ENCODE data around the gene RCSD1.

Gene RCSD1, protein sequence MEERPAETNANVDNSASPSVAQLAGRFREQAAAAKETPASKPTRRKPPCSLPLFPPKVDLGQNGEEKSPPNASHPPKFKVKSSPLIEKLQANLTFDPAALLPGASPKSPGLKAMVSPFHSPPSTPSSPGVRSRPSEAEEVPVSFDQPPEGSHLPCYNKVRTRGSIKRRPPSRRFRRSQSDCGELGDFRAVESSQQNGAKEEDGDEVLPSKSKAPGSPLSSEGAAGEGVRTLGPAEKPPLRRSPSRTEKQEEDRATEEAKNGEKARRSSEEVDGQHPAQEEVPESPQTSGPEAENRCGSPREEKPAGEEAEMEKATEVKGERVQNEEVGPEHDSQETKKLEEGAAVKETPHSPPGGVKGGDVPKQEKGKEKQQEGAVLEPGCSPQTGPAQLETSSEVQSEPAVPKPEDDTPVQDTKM

DNA sequence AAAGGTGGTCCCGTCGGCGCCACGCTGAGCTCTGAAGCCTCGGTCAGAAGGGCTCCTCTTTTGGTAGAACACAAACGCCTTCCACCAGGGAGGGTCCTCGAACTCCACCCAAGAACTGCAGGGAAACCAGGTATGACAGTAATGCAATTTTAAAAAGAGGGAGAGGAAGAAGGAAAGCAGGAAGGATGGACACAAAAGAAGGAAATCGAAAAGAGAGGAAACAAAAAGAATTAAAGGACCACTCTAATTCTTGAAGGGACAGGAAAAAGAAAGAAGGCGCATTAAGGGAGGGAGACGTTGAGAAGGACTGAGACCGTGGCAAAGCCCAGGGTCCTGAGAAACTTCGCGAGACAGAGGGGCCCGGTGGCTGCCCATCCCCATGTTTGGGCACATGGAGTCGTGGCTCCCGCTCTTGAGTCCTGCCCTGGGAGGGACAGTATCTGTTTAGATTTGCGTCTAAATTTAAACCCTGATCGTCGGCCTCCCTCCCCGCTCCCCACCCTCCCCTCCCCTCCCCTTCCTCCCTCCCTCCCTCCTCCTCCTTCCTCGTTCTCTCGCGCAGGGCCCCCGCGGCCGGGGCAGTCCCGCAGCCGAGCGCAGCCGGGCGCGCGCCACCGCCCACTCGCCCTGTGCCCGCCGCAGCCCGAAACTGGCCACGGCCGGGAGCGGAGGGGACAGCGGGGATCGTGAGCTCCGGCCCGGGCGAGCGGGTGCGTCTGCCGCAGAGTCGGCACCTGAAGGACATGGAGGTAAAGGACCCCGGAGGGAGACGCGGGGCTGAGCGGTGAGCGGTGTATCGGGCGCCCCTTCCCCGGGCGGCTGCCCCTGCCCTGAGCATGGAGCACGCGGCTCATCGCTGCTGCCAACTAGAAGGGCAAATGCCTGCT lies at the start of gene RCSD1:
Gene RCSD1 (plus strand): TSS at position 552 of the 887 bp plus-strand sequence. CDS start 192 bp downstream, at position 744.
- Histone ChIP-seq H3K4me3 (ENCODE audit: low read depth, low read length) (peak within 1 kb of the TSS; percentile 65), H3K36me3 (replicated peaks) (no peaks in the 10 kb centered on the region), H3K27me3 (replicated peaks) (peaks cover 3% of the 10 kb centered on the region), H3K27ac (no peak within 1 kb of the TSS)
- TF ChIP-seq, protein P1, sequence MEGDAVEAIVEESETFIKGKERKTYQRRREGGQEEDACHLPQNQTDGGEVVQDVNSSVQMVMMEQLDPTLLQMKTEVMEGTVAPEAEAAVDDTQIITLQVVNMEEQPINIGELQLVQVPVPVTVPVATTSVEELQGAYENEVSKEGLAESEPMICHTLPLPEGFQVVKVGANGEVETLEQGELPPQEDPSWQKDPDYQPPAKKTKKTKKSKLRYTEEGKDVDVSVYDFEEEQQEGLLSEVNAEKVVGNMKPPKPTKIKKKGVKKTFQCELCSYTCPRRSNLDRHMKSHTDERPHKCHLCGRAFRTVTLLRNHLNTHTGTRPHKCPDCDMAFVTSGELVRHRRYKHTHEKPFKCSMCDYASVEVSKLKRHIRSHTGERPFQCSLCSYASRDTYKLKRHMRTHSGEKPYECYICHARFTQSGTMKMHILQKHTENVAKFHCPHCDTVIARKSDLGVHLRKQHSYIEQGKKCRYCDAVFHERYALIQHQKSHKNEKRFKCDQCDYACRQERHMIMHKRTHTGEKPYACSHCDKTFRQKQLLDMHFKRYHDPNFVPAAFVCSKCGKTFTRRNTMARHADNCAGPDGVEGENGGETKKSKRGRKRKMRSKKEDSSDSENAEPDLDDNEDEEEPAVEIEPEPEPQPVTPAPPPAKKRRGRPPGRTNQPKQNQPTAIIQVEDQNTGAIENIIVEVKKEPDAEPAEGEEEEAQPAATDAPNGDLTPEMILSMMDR (IDR thresholded peaks at IDR 0.05; ENCODE audit: low read depth, low read length, missing control alignments): no peak
- in situ Hi-C loops (cut with HindIII; ENCODE audit: low pct_ligation_motif_present, low sequenced_read_pairs): no loop called here
- DNase-seq: no peak

DNA sequence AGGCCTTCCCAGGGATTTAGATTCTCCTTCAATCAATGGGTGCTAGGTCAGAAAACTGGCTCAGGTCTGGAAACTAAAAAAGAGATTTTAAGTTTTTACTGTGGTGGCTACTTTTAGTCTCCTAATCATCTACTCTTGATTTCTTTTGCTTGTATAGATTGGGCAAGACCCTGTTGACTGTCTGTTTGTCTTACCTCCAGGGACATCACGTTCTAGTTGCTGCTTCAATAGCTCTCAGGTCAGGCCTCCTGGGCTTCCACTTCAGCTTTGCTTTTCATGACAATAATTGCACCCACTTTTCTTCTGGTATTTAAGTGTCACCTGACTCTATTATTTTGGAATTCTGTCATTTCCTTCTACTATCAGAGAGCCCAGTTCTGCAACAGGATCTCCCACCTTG lies 48.0 kb upstream of the RCSD1 start:
- in situ Hi-C loops (cut with HindIII; ENCODE audit: low pct_ligation_motif_present, low sequenced_read_pairs): no loop called here
- H3K27ac ChIP-seq: no peak overlapping the region
- H3K27me3 ChIP-seq (replicated peaks): no peaks in the 10 kb centered on the region
- H3K4me3 ChIP-seq (ENCODE audit: low read depth, low read length): no peak overlapping the region
- TF ChIP-seq, protein P1 (IDR thresholded peaks at IDR 0.05; ENCODE audit: low read depth, low read length, missing control alignments): no peak
- no peaks in the 10 kb centered on the region for H3K36me3 ChIP-seq (replicated peaks)
- DNase-seq: no peak

DNA sequence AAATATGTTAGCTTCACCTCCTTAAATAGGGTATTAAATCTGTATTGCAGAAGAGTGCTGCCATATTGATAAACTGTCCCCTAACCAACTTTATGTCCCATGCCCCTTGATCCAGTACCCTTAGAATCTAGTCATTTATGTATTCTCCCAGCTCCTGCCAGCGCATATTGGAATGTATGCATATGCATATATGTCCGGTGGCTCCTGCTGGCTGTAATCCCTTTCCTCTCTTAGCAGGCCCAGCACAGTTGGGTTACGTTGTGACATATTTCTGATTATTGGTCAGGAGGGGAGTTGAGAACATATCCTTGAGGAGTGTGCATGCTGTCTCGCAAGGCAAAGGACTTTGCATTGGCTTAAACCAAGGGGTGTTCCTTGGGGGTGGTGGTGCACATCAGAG lies 47.3 kb upstream of the RCSD1 start:
- Histone ChIP-seq H3K27ac (no peak overlapping the region), H3K27me3 (replicated peaks) (no peaks in the 10 kb centered on the region), H3K4me3 (ENCODE audit: low read depth, low read length) (no peak overlapping the region), H3K36me3 (replicated peaks) (no peaks in the 10 kb centered on the region)
- no peak for DNase-seq
- in situ Hi-C loops (cut with HindIII; ENCODE audit: low pct_ligation_motif_present, low sequenced_read_pairs): no loop called here
- TF ChIP-seq, protein P1 (IDR thresholded peaks at IDR 0.05; ENCODE audit: low read depth, low read length, missing control alignments): no peak

DNA sequence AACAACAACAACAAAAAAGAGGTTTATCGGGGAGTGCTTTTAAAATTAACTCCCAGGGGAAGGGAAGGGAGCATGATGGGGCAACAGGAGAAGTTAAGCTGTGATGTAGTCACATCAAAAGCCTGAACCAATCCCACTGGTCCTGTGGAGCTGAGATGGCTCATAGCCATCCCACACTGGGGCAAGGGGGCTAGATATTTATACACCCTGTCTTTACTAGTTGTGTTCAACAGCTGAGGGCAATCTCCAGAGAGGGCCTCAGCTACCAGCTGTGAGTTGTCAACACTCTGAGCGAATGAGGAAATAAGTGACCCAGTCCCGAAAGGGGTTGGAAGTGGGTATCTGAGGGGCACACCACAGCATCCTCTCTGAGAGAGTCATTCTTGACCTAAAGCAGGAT lies 45.5 kb upstream of the RCSD1 start:
- DNase-seq: no peak
- TF ChIP-seq, protein P1 (IDR thresholded peaks at IDR 0.05; ENCODE audit: low read depth, low read length, missing control alignments): no peak
- no peaks in the 10 kb centered on the region for H3K36me3 ChIP-seq (replicated peaks)
- no peak overlapping the region for H3K4me3 ChIP-seq (ENCODE audit: low read depth, low read length)
- no peak overlapping the region for H3K27ac ChIP-seq
- no peaks in the 10 kb centered on the region for H3K27me3 ChIP-seq (replicated peaks)
- in situ Hi-C loops (cut with HindIII; ENCODE audit: low pct_ligation_motif_present, low sequenced_read_pairs): no loop called here

DNA sequence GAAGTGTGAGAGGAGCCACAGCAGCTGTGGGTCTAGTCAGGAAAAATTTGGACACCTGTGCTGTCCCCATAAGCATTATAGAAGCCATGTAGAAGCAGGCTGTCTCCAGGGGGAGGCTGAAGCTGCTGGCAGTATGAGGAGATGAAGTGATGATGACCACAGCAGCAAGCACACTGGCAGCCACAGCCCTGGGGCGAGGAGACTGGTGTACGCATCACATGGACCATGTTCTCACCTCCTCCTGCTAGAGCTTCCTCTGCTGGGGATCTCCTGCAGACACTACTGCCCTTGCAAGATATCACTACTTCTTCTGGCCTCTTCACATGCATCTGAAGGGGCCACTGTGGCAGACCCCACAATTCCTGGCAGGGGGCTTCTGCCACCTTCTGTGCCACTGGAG lies 42.7 kb upstream of the RCSD1 start:
- in situ Hi-C loops (cut with HindIII; ENCODE audit: low pct_ligation_motif_present, low sequenced_read_pairs): no loop called here
- Histone ChIP-seq H3K36me3 (replicated peaks) (no peaks in the 10 kb centered on the region), H3K27me3 (replicated peaks) (no peaks in the 10 kb centered on the region), H3K27ac (no peak overlapping the region), H3K4me3 (ENCODE audit: low read depth, low read length) (no peak overlapping the region)
- TF ChIP-seq, protein P1 (IDR thresholded peaks at IDR 0.05; ENCODE audit: low read depth, low read length, missing control alignments): no peak
- no peak for DNase-seq
